Activated CD4-positive, alpha-beta T cell treated with anti-CD3 and anti-CD28 coated beads, Interleukin-2, amount 50 U/mL, for 16 hours (primary cell): Measurements from ENCODE around the gene TNRC18.

ENCODE experiments used
- DNase-seq: peaks from one replicate; pipeline ENCODE4 v3.0.0-alpha.2; 2020

The TNRC18 gene

DNA sequence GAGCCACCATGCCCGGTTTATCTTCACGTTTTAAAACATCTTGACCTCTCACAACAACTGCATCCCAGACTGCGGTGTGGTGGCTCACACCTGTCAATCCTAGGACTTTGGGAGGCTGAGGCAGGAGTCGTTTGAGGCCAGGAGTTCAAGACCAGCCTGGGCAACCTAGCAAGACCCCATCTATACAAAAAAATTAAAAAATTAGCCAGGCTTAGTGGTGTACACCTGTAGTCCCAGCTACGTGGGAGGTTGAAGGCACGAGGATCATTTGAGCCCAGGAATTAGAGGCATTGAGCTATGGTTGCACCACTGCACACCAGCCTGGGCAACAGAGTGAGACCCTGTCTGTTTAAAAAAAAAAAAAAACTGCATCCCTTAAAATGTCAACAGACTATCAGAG, 20.2 kb downstream of the TNRC18 start:
- DNase-seq, result no peak

DNA sequence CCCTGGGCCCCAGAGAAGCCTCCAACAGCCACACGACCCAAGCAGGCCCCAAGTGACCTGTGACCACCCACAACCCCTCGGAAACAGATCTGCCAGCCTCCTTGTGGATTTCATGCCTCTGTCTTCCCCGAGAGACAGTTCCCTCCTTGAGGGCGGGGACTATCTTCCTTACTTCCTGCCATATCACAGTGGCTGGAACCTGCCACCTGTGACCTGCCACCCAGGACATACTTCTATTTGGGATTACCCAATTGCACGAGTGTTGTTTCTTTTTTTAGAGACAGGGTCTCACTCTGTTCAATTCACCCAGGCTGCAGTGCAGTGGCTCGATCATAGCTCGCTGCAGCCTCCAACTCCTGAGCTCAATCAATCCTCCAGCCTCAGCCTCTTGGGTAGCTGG, 25.9 kb downstream of the TNRC18 start:
- peak; percentile 31 for DNase-seq

DNA sequence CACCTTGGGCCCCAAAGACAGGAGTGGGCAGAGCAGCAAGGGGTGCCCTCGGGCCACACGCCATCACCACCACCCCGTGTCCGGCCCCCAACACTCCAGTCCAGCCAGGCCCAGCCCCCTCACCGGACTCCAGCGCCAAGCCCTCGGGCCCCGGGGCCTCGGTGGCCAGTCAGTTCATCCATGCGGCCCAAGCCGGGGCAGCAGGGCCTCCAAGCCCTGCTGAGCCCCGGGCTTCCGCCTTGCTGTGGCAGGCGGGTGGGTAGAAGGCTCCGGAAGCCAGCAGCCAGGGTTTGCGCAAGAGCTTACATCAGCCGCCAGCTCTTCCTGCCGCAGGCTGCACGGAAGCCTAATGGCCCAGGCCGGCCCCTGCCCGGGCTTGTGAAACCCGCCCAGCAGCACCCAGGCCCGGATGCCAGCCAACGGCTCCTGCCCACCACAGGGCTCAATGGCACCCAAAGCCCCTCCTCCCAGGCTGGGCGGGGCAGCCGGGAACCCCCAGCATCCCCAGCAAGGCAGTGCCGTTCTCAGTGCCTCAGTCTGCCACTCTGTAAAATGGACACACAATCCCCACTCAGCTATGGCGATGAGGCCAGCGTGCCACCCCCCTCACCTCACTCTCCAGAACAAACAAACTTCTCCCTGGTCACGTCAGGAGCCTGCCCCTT, 26.5 kb downstream of the TNRC18 start:
- DNase-seq, result peak; percentile 99

GRCh38 chr7:5396542-5396941, 27.1 kb downstream of the TNRC18 start:
- DNase-seq, result peak; percentile 68

GRCh38 chr7:5395246-5395645, 28.4 kb downstream of the TNRC18 start:
- DNase-seq, result no peak

GRCh38 chr7:5394264-5395105, 29.1 kb downstream of the TNRC18 start:
- DNase-seq, result no peak

DNA sequence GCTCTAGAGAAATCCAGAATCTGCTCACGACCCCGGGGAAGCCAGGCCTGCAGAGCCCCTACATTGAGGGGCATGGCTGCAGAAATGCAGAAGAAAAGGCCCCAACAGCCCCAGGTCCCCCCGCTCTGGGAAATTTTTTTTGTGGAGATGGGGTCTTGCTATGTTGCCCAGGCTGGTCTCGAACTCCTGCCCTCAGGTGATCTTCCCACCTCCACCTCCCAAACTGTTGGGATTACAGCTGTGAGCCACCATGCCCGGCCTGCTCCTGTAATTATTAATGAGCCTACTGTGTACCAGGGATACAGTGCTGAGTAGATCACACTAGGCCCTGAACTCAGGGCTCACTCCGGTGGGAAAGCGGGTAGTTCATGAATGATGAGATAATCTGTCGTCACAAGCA, 29.9 kb downstream of the TNRC18 start:
- no peak for DNase-seq

DNA sequence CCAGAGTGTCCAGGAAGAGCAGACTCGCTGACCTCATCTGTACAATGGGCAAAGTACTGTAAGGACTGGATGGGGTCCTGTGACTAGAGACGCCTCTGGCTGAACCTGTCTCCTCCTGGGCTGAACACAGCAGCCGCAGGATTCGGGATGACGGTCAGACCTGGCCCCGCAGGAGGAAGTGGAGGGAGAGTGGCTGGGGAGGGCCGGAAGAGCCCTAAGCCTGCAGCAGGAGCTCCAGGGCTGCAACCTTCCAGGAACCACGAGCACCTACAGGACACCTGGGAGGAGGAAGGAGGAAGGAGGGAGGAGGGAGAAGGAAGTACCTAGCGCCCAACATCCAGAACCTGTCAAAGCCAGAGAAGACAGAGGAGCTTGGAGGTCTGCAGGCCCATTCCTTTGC, 30.3 kb downstream of the TNRC18 start:
- no peak for DNase-seq

DNA sequence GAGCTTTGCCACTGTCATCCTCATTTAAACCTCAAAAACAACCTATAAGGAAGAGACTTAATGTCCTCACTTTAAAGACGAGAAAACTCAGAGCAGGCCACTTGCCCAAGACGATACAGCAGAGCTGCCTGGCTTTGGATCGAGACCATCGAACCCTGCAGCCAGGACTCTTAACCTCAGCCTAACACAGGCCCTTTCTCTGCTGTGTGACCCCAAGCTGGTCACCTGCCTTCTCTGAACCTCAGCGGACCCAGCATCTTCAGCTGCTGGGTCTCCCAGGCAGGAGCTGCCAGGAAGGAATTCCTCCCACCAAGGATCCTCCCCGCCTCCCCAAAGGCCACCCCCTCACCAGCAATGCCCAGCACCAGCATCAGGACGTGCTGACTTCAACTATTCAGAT, 32.7 kb downstream of the TNRC18 start:
- no peak for DNase-seq

DNA sequence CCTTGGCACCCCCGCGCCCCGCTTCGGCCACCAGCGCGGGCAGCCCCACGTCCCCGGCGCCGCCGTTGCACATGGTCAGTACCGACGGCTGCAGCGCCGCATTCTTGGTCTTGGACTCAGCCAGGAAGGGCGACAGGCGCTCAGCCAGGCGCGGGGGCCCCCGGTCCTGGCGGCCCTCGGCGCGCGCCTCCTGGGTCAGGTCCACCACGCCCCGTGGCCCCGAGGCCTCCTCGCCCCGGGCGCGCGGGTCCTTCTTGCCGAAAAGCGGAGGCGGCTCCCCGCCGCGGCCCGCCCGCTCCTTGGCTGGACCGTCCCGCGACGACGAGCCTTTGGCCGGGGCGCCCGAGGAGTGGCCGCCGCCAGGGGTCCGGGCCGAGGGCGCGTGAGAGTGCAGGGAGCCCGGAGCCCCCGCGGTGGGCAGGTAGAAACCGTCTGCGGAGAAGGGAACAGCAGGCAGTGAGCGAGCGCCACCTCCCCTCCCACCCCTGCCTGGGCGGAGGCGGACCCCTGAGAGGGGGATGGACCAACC, 34.7 kb downstream of the TNRC18 start:
- DNase-seq, result no peak

DNA sequence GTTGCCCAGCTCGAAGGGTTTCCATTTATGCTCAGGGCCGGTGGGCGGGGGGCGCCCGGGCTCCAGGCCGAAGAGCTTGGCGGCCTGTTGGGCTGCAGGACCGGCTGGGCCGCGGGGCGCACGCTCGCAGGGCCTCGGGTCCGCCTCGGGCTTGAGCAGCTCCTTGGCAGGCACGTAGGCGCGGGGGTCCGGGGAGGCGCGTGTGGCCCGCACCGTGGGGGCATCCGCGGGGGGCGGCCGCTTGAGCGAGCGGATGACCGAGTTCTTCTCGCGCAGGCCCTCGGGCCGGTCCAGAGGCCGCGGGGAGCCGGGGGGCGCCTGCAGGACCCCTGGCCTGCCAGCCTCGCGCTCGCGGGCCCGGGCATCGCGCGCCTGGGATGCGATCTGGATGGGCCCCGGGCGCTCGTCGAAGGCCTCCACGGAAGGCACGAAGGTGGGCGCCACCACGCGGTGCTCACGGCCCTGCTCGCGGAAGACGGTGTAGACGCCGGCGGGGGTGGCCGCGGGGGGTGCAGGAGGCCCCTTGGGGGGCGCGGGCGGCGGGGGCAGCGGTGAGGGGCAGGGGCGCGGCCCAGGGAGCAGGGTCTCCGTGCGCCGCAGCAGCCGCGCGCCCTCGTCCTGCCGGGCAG, 35.2 kb downstream of the TNRC18 start:
- DNase-seq, result no peak

GRCh38 chr7:5387711-5388245, 35.9 kb downstream of the TNRC18 start:
- no peak for DNase-seq

GRCh38 chr7:5384618-5385017, 39.0 kb downstream of the TNRC18 start:
- no peak for DNase-seq

GRCh38 chr7:5383314-5384098, 40.1 kb downstream of the TNRC18 start:
- no peak for DNase-seq

DNA sequence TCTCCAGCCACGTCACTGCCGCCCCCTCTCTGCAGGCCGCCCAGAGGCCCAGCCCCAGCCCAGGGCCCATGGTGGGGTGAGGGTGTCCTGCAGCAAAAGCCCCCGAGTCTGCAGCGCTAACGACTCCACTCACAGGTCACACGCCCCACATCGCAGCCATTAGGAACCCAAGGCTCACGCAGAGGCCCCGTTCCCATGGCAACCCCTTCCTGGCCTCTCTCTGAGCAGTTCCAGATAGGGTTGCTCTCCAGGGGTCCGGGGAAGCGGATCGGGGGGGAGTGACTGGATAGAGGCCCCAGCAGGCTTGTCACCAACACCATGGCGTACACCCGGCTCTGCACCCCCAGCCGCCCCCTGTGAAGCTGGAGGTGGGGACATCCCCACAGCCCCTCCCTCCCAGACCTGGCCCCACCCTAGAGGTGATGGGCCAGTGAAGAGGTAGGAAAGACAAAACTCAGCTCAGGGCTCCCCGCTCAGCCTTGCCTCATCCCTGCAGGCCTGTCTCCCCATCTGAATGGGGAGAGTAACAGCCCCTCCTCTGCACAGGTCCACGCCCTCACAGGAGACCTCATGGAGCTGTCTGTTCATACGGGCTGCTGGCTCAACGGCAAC, 41.2 kb downstream of the TNRC18 start:
- no peak for DNase-seq

DNA sequence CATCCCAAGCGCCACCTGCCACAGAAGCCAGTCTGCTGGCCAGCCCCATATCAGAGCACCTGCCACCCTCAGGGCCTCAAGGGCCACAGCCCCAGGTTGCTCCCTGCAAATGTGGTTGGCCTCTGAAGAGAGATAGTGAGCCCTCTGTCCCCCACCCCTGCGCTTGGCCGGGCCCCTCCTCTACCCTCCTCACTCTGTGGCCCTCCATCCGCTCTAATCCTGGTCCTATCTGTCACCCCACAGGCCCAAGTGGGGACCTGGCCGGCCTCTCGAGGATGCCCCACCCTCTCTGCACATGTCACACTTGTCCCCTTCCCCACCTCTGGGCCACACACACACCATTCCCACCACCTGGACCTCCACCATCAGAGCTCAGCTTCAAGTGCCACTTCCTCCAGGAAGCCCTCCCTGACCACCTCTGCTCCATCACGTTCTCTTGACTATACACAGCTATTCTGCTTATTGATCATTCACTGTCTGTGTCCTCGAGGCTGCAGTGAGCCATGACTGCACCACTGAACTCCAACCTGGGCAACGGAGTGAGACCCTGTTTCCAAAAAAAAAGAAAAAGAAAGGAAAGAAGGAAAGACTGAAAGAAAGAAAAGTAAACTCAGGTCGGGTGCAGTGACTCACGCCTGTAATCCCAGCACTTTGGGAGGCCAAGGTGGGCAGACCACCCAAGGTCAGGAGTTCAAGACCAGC, 42.4 kb downstream of the TNRC18 start:
- no peak for DNase-seq

DNA sequence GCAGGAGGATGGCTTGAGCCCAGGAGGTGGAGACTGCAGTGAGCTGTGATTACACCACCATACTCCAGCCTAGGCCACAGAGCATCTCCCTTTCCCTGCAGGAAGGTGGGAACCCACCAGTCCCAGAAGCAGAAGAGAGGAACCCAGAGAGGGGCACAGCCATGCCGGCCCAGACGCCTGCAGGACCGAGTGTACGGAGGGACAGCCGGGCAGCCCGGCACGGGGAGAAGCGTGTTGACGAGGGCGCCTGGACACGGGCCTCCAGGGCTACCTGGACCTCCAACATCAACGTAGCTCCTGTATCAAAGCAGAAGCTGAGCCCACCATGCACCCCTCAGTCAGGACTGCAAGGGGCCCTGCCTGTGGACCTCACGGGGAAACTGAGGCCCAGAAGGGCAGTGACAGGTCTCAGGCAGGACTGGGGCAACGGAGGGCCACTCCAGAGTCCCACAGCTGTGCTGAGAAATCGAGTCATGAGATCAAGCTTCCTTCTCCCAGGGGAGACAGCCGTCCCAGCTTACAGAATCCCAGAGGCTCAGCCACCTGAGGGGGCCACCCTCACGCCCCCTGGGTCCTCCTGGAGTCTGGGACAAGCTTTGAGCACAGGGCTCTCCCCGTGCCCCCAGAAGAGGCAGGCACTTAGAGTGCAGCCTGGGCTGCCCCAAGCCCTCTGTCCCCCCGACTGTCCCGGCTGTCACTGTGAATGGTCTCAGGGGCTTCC, 43.1 kb downstream of the TNRC18 start:
- DNase-seq, result no peak

DNA sequence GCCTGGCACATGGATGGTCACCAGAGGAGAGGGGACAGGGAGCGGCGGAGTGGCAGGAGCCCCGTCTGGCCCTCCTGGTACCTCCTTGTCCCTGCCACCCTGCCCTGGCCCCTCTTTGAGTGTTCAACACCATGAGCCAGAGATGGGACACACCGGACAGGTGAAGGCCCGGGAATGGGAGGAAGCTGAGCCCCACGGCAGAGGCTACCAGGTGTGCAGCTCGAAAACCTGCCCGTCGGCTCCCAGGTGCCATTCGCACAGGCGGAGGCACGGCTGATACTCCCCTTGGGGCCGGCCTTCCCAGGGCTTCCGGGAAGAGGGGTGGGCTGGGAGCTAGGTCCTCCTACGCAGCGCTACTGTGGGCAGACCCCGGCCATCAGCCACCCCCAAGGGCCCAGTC, 44.1 kb downstream of the TNRC18 start:
- DNase-seq, result no peak

- DNase-seq, result no peak
Observed at GRCh38 chr7:5377816-5378215, 45.8 kb downstream of the TNRC18 start.

- no peak for DNase-seq
Observed at GRCh38 chr7:5377279-5377678, 46.4 kb downstream of the TNRC18 start.

- no peak for DNase-seq
Observed at GRCh38 chr7:5375925-5376324, 47.7 kb downstream of the TNRC18 start.
